Gastrocnemius medialis (tissue), 4 donors: ENCODE data around the gene TCERG1L. TPM values are rescaled to one million over a fixed set of nuclear protein-coding genes. Genes with fewer than 3 reads are reported as not detected.

Source experiments
- ATAC-seq, 2 donors: fragments of 150-250 bp; one replicate each; pipeline ENCODE4 v1.9.1; 2016
- DNase-seq, 2 donors: peaks; one replicate each; pipeline ENCODE4 v3.0.0-alpha.2; 2019
- H3K27ac ChIP-seq, 4 donors: fragments of 200-600 bp; sonication (generic); 1 replicate in 1 of 4; 2 replicates in 3 of 4; pipeline ENCODE4 v1.5.1; 2016 to 2018; ENCODE audit warnings: mild to moderate bottlenecking in 2 of 4, moderate library complexity in 1 of 4
- H3K27me3 ChIP-seq, 3 donors: fragments of 200-600 bp; sonication (generic) in 2 of 3; 1 replicate in 1 of 3; 2 replicates in 2 of 3; pipeline versions ENCODE4 v1.5.1 to v1.6.0; 2016 to 2019; ENCODE audit warnings: mild to moderate bottlenecking in 1 of 3, moderate library complexity in 1 of 3
- H3K36me3 ChIP-seq, 2 donors: fragments of 200-600 bp; sonication (generic) in 1 of 2; one replicate each; pipeline ENCODE4 v1.5.1; 2017 to 2018
- H3K4me1 ChIP-seq, 2 donors: fragments of 200-600 bp; sonication (generic) in 1 of 2; one replicate each; pipeline ENCODE4 v1.5.1; 2016 to 2017; ENCODE audit warnings: mild to moderate bottlenecking in 2 of 2
- H3K4me3 ChIP-seq, 4 donors: fragments of 200-600 bp; sonication (generic) in 3 of 4; 1 replicate in 1 of 4; 2 replicates in 3 of 4; pipeline ENCODE4 v1.5.1; 2016 to 2019; ENCODE audit warnings: mild to moderate bottlenecking in 2 of 4
- H3K9me3 ChIP-seq, 3 donors: fragments of 200-600 bp; sonication (generic) in 2 of 3; 1 replicate in 1 of 3; 2 replicates in 2 of 3; pipeline ENCODE4 v1.5.1; 2016 to 2019
- POLR2A ChIP-seq, 2 donors: fragments of 450-650 bp; IDR thresholded peaks; one replicate each; pipeline ENCODE4 v1.6.1; 2017; ENCODE audit warnings: antibody characterized with exemption in 2 of 2, mild to moderate bottlenecking in 2 of 2, moderate library complexity in 2 of 2
- in situ Hi-C, 4 donors: fragments of 200-750 bp; cut with MboI; loops; one replicate each; pipeline versions ENCODE4 v1.15.0 to v1.8.0; 2017; ENCODE audit warnings: low sequenced_read_pairs in 4 of 4
- intact Hi-C: fragments of 100-400 bp; cut with DNase I; formaldehyde crosslinking; loops from one replicate; pipeline ENCODE4 v1.15.1; 2023; ENCODE audit warnings: low total_unique reads
- total RNA-seq, 4 donors: library from RNA; depleted of rRNA; stranded (reverse); fragments of >200 nt; gene quantifications; one replicate each; pipeline versions ENCODE4 v1.1.0 to v1.2.3, GENCODE V29; 2016
- TF ChIP-seq, protein P1 (sequence below), 5 experiments: fragments of 450-650 bp in 3 of 5; fragments of 200-600 bp in 2 of 5; sonication (generic) in 2 of 5; IDR thresholded peaks in 4 of 5; conservative IDR thresholded peaks in 1 of 5; 1 replicate in 4 of 5; 2 replicates in 1 of 5; pipeline ENCODE4 v1.5.1; 2016 to 2019; ENCODE audit warnings: antibody characterized with exemption in 5 of 5, mild to moderate bottlenecking in 3 of 5, moderate library complexity in 3 of 5

The TCERG1L gene
- total RNA-seq, 4 donors from 2014 or later: not detected

DNA sequence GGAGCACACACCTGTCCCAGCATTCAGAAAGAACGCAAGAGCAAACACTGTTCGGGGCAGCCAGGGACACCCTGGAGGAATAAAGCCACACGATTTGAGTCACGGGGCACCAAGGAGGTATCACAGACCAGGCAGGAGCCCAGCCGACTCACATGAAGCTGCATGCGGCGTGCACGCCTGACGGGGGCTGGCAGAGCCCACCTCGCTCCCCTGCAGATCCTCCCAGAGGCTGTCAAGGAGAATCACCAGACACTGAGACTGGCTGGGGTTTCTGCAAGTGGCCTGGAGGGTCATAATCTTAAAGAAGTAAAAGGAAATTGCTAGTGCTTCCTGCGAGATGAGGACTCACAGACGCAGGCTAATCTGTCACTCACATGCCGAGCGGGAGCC is 61.6 kb downstream of the TCERG1L start:
- no peak for ATAC-seq
- Histone ChIP-seq H3K9me3 (no peaks in the 10 kb centered on the region), H3K4me3 (no peak overlapping the region), H3K36me3 (no peaks in the 10 kb centered on the region), H3K4me1 (no peaks in the 10 kb centered on the region), H3K27ac (no peak overlapping the region), H3K27me3 (peaks cover 0 to 30% (median under 1%) of the 10 kb centered on the region in 3 donors)
- DNase-seq: no peak
- no peak for TF ChIP-seq POLR2A (IDR thresholded peaks at IDR 0.05)
- TF ChIP-seq, protein P1, sequence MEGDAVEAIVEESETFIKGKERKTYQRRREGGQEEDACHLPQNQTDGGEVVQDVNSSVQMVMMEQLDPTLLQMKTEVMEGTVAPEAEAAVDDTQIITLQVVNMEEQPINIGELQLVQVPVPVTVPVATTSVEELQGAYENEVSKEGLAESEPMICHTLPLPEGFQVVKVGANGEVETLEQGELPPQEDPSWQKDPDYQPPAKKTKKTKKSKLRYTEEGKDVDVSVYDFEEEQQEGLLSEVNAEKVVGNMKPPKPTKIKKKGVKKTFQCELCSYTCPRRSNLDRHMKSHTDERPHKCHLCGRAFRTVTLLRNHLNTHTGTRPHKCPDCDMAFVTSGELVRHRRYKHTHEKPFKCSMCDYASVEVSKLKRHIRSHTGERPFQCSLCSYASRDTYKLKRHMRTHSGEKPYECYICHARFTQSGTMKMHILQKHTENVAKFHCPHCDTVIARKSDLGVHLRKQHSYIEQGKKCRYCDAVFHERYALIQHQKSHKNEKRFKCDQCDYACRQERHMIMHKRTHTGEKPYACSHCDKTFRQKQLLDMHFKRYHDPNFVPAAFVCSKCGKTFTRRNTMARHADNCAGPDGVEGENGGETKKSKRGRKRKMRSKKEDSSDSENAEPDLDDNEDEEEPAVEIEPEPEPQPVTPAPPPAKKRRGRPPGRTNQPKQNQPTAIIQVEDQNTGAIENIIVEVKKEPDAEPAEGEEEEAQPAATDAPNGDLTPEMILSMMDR (IDR thresholded peaks at IDR 0.05 in 4 of 5, conservative IDR thresholded peaks at IDR 0.05 in 1 of 5): no peak
- intact Hi-C loops (no loop called here), in situ Hi-C loops (no loop called here)

- Histone ChIP-seq H3K4me1 (no peaks in the 10 kb centered on the region), H3K4me3 (no peak overlapping the region), H3K9me3 (no peaks in the 10 kb centered on the region), H3K27ac (no peak overlapping the region), H3K36me3 (no peaks in the 10 kb centered on the region), H3K27me3 (peaks cover 0 to 25% (median 4%) of the 10 kb centered on the region in 3 donors)
- in situ Hi-C loops (no loop called here), intact Hi-C loops (no loop called here)
- DNase-seq (no peak), ATAC-seq (no peak)
- no peak for TF ChIP-seq POLR2A (IDR thresholded peaks at IDR 0.05)
- TF ChIP-seq, protein P1 (IDR thresholded peaks at IDR 0.05 in 4 of 5, conservative IDR thresholded peaks at IDR 0.05 in 1 of 5): no peak
Measured at GRCh38 chr10:131249238-131249954, 62.1 kb downstream of the TCERG1L start.

DNA sequence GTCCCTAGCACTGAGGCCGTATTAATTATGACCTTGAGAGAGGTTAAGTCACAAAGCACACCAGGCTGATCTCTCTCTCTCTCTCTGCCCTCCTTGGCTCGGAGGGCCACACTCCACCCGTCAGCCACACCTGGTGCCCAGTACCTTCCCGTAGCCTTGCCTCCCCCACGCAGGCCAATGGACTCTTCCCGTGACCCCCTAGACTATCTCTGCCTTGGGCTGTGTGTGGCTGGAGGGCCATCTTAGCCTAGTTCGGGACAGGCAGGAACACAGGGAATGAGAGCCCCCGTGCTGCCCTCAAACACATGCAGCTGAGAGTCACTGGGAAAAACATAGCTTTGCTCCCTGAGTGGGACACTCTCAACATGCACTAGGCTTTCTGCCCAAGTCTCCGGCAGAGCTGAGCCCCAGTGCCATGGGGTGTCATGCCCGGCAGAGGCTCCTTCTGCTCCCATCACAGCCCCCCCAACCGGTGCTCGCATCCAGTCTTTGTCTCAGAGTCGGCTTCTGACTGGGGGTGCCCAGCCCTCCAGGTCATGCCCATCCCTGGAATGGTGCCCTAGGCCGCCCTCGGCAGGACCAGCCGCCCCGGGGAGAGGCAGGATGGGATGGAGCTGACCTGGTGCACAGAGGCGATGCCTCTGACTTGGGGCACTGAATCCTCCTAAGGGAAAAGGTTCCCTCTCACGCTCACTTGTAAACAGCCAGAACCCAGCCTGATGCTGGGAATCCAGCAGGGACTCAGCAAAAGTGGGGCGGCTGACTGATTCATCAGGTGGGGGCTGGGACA is 63.0 kb downstream of the TCERG1L start:
- Histone ChIP-seq H3K27ac (no peak overlapping the region), H3K4me3 (no peak overlapping the region), H3K9me3 (no peaks in the 10 kb centered on the region), H3K36me3 (no peaks in the 10 kb centered on the region), H3K4me1 (no peaks in the 10 kb centered on the region), H3K27me3 (peaks cover 0 to 24% (median 4%) of the 10 kb centered on the region in 3 donors)
- TF ChIP-seq, protein P1 (IDR thresholded peaks at IDR 0.05 in 4 of 5, conservative IDR thresholded peaks at IDR 0.05 in 1 of 5): no peak
- no peak for TF ChIP-seq POLR2A (IDR thresholded peaks at IDR 0.05)
- no peak for ATAC-seq
- in situ Hi-C loops (no loop called here), intact Hi-C loops (no loop called here)
- DNase-seq: no peak

DNA sequence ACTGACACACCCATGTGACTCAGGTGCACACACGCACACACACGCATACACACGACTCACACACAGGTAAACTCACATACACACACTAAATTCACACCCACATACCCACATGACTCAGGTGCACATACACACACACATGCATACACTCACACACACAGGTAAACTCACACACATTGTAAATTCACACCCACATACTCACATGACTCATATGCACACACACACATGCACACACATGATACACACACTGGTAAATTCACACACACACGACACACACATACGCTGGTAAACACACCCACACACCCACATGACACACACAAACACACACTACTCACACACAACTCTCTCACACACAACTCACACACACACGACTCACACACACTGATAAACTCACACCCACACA is 63.6 kb downstream of the TCERG1L start:
- Histone ChIP-seq H3K36me3 (no peaks in the 10 kb centered on the region), H3K27me3 (peaks cover 0 to 19% (median 4%) of the 10 kb centered on the region in 3 donors), H3K4me3 (no peak overlapping the region), H3K9me3 (no peaks in the 10 kb centered on the region), H3K27ac (no peak overlapping the region), H3K4me1 (no peaks in the 10 kb centered on the region)
- intact Hi-C loops (no loop called here), in situ Hi-C loops (no loop called here)
- no peak for DNase-seq
- ATAC-seq: no peak
- TF ChIP-seq, protein P1 (IDR thresholded peaks at IDR 0.05 in 4 of 5, conservative IDR thresholded peaks at IDR 0.05 in 1 of 5): no peak
- TF ChIP-seq POLR2A (IDR thresholded peaks at IDR 0.05): no peak
